VCaP (cell line): ENCODE measurements around the gene SEPHS2.
"Not testable (repeated sequence)": the region's sequence is repeated elsewhere in the genome, so short reads cannot be mapped to it uniquely, and the experiment has no call there.

Experiments used
- H3K27ac ChIP-seq: fragments of 450-650 bp; 2 replicates; pipeline ENCODE4 v1.5.1; 2017
- CTCF ChIP-seq: fragments of 450-650 bp; conservative IDR thresholded peaks from 2 replicates; pipeline ENCODE4 v1.5.1; 2017; ENCODE audit warnings: mild to moderate bottlenecking, moderate library complexity

SEPHS2 gene

GRCh38 chr16:30458561-30459394 is 13.1 kb upstream of the SEPHS2 start:
- TF ChIP-seq CTCF: no peak
- H3K27ac ChIP-seq: no peak overlapping the region

GRCh38 chr16:30457743-30458560 is 12.3 kb upstream of the SEPHS2 start:
- H3K27ac ChIP-seq: no peak overlapping the region
- TF ChIP-seq CTCF: no peak

GRCh38 chr16:30457256-30457655 is 11.6 kb upstream of the SEPHS2 start:
- H3K27ac ChIP-seq: no peak overlapping the region
- TF ChIP-seq CTCF: no peak

GRCh38 chr16:30456302-30456701 is 10.6 kb upstream of the SEPHS2 start:
- H3K27ac ChIP-seq: no peak overlapping the region
- TF ChIP-seq CTCF: no peak

- not testable (repeated sequence) for H3K27ac ChIP-seq
These were observed 7.3 kb upstream of the SEPHS2 start for GRCh38 chr16:30452709-30453580.

- no peak for TF ChIP-seq CTCF
- no peak overlapping the region for H3K27ac ChIP-seq
These were observed 3.4 kb upstream of the SEPHS2 start for GRCh38 chr16:30449116-30449435.

- no peak for TF ChIP-seq CTCF
- H3K27ac ChIP-seq: no peak overlapping the region
These were observed 2.0 kb upstream of the SEPHS2 start for GRCh38 chr16:30447512-30448226.
